H9 (cell line): ENCODE results near the gene MORF4L1. TPM values are rescaled to one million over a fixed set of nuclear protein-coding genes. Genes with fewer than 3 reads are reported as not detected.

Experiments
- DNase-seq: peaks from one replicate; pipeline ENCODE4 v3.0.0-alpha.2; 2017
- H2AFZ ChIP-seq: one replicate; pipeline ENCODE4 v1.6.1; 2013; ENCODE audit warnings: mild to moderate bottlenecking, low read length, control low read depth, moderate library complexity
- H2AK5ac ChIP-seq: 2 replicates; pipeline ENCODE4 v1.6.1; 2013; ENCODE audit warnings: low read length, control low read depth, mixed read lengths; ENCODE audit not compliant: insufficient read length
- H2BK120ac ChIP-seq: one replicate; pipeline ENCODE4 v1.6.1; 2013; ENCODE audit warnings: low read depth, mild to moderate bottlenecking, low read length, control low read depth, inconsistent platforms; ENCODE audit not compliant: poor library complexity, severe bottlenecking
- H2BK12ac ChIP-seq: 2 replicates; pipeline ENCODE4 v1.6.1; 2013; ENCODE audit warnings: low read length, control low read depth, mixed read lengths, low read depth; ENCODE audit not compliant: insufficient read length
- H2BK15ac ChIP-seq: 2 replicates; pipeline ENCODE4 v1.6.1; 2013; ENCODE audit warnings: low read depth, low read length, control low read depth
- H2BK20ac ChIP-seq: one replicate; pipeline ENCODE4 v1.6.1; 2013; ENCODE audit warnings: low read depth, mild to moderate bottlenecking, low read length, control low read depth, inconsistent platforms; ENCODE audit not compliant: poor library complexity, severe bottlenecking
- H2BK5ac ChIP-seq: 2 replicates; pipeline ENCODE4 v1.6.1; 2013; ENCODE audit warnings: low read length, control low read depth, mixed read lengths; ENCODE audit not compliant: insufficient read length
- H3K14ac ChIP-seq: 2 replicates; pipeline ENCODE4 v1.6.1; 2013; ENCODE audit warnings: low read length, control low read depth; ENCODE audit not compliant: insufficient read depth
- H3K18ac ChIP-seq: 2 replicates; pipeline ENCODE4 v1.6.1; 2013; ENCODE audit warnings: low read depth, mild to moderate bottlenecking, mixed read lengths, low read length, control low read depth; ENCODE audit not compliant: insufficient read length
- H3K23ac ChIP-seq: 2 replicates; pipeline ENCODE4 v1.6.1; 2013; ENCODE audit warnings: low read length, control low read depth, mixed read lengths, low read depth; ENCODE audit not compliant: insufficient read length
- H3K23me2 ChIP-seq: 2 replicates; pipeline ENCODE4 v1.6.1; 2013; ENCODE audit warnings: low read depth, mild to moderate bottlenecking, mixed read lengths, low read length, control low read depth; ENCODE audit not compliant: insufficient read length, poor library complexity, severe bottlenecking
- H3K27ac ChIP-seq: 2 replicates; pipeline ENCODE4 v1.5.1; 2013; ENCODE audit warnings: low read length, control low read depth, mixed read lengths, low read depth; ENCODE audit not compliant: insufficient read length
- H3K27me3 ChIP-seq: 2 replicates; pipeline ENCODE4 v1.6.1; 2013; ENCODE audit warnings: low read length, control low read depth, inconsistent platforms; ENCODE audit not compliant: insufficient read depth
- H3K4ac ChIP-seq: 2 replicates; pipeline ENCODE4 v1.6.1; 2013; ENCODE audit warnings: low read depth, mild to moderate bottlenecking, control low read depth, inconsistent platforms, low read length, moderate library complexity
- H3K4me1 ChIP-seq: 2 replicates; pipeline ENCODE4 v1.6.1; 2013; ENCODE audit warnings: low read length, control low read depth, inconsistent platforms; ENCODE audit not compliant: insufficient read depth
- H3K4me2 ChIP-seq: 2 replicates; pipeline ENCODE4 v1.6.1; 2013; ENCODE audit warnings: low read length, control low read depth, mixed read lengths; ENCODE audit not compliant: insufficient read length, insufficient read depth
- H3K56ac ChIP-seq: 2 replicates; pipeline ENCODE4 v1.6.1; 2013; ENCODE audit warnings: low read depth, mild to moderate bottlenecking, mixed read lengths, low read length, control low read depth; ENCODE audit not compliant: insufficient read length
- H3K79me1 ChIP-seq: 2 replicates; pipeline ENCODE4 v1.6.1; 2013; ENCODE audit warnings: low read depth, mild to moderate bottlenecking, moderate library complexity, low read length, control low read depth, inconsistent platforms; ENCODE audit not compliant: insufficient read depth, poor library complexity, severe bottlenecking
- H3K79me2 ChIP-seq: 2 replicates; pipeline ENCODE4 v1.6.1; 2013; ENCODE audit warnings: low read length, control low read depth, inconsistent platforms; ENCODE audit not compliant: insufficient read depth
- H3K9ac ChIP-seq: 2 replicates; pipeline ENCODE4 v1.6.1; 2013; ENCODE audit warnings: low read length, control low read depth, mixed read lengths; ENCODE audit not compliant: insufficient read length; ENCODE audit errors: extremely low read depth
- H3K9me3 ChIP-seq: one replicate; pipeline ENCODE4 v1.6.1; 2013; ENCODE audit warnings: low read depth, low read length, inconsistent platforms; ENCODE audit not compliant: control insufficient read depth
- H3T11ph ChIP-seq: one replicate; pipeline ENCODE4 v1.6.1; 2013; ENCODE audit warnings: mild to moderate bottlenecking, low read length, control low read depth, inconsistent platforms
- H4K20me1 ChIP-seq: one replicate; pipeline ENCODE4 v1.6.1; 2013; ENCODE audit not compliant: control insufficient read depth, insufficient read length, insufficient read depth
- H4K5ac ChIP-seq: 2 replicates; pipeline ENCODE4 v1.6.1; 2013; ENCODE audit warnings: low read depth, mild to moderate bottlenecking, mixed read lengths, low read length, control low read depth; ENCODE audit not compliant: insufficient read length
- H4K8ac ChIP-seq: replicated peaks from 2 replicates; pipeline ENCODE4 v1.6.1; 2013; ENCODE audit warnings: low read length, control low read depth, mixed read lengths, low read depth; ENCODE audit not compliant: insufficient read length
- H4K91ac ChIP-seq: 2 replicates; pipeline ENCODE4 v1.6.1; 2013; ENCODE audit warnings: low read depth, mild to moderate bottlenecking, moderate library complexity, mixed read lengths, low read length, control low read depth; ENCODE audit not compliant: insufficient read length
- H3K27ac Mint-ChIP-seq, 3 experiments: 2 replicates in 2 of 3; 3 replicates in 1 of 3; pipeline ENCODE4 v1.8.0; 2020 to 2021; ENCODE audit warnings: mixed read lengths in 3 of 3, mild to moderate bottlenecking in 1 of 3, moderate library complexity in 1 of 3
- H3K27me3 Mint-ChIP-seq: 2 replicates; pipeline ENCODE4 v1.8.0; 2021; ENCODE audit warnings: low read depth, mild to moderate bottlenecking, moderate library complexity, mixed read lengths
- H3K36me3 Mint-ChIP-seq, 3 experiments: 2 replicates in 2 of 3; 3 replicates in 1 of 3; pipeline ENCODE4 v1.8.0; 2020 to 2021; ENCODE audit warnings: low read depth in 3 of 3, mixed read lengths in 3 of 3; ENCODE audit not compliant: insufficient read depth in 1 of 3
- H3K4me1 Mint-ChIP-seq, 2 experiments: 2 replicates each; pipeline ENCODE4 v1.8.0; 2020; ENCODE audit warnings: mixed read lengths in 2 of 2
- H3K4me3 Mint-ChIP-seq, 2 experiments: 2 replicates in 1 of 2; 3 replicates in 1 of 2; pipeline ENCODE4 v1.8.0; 2020 to 2021; ENCODE audit warnings: mild to moderate bottlenecking in 2 of 2, mixed read lengths in 2 of 2, moderate library complexity in 1 of 2
- H3K9me3 Mint-ChIP-seq, 2 experiments: 2 replicates in 1 of 2; 3 replicates in 1 of 2; pipeline ENCODE4 v1.8.0; 2020; ENCODE audit warnings: mild to moderate bottlenecking in 2 of 2, mixed read lengths in 2 of 2, moderate library complexity in 1 of 2
- WGBS: extraction: QIAGEN DNeasy Blood & Tissue Kit; methylation state at CpG from one replicate; pipeline ENCODE4 v1.1.7; 2013; ENCODE audit warnings: missing lambda C conversion rate, low lambda C conversion rate, mixed read lengths; ENCODE audit not compliant: insufficient read length; ENCODE audit errors: extremely low coverage; 5-methylcytosine and 5-hydroxymethylcytosine counted together
- total RNA-seq: library from RNA; stranded (reverse); gene quantifications from 2 replicates; pipeline ENCODE4 v1.2.1, GENCODE V29; 2021
- TF ChIP-seq, protein P1 (sequence below): fragments of 200-600 bp; sonication (generic); conservative IDR thresholded peaks from 3 replicates; pipeline ENCODE4 v1.8.0; 2021; ENCODE audit warnings: antibody characterized with exemption, mild to moderate bottlenecking

The MORF4L1 gene
- total RNA-seq, 1 experiment from 2014 or later: 544 TPM

DNA sequence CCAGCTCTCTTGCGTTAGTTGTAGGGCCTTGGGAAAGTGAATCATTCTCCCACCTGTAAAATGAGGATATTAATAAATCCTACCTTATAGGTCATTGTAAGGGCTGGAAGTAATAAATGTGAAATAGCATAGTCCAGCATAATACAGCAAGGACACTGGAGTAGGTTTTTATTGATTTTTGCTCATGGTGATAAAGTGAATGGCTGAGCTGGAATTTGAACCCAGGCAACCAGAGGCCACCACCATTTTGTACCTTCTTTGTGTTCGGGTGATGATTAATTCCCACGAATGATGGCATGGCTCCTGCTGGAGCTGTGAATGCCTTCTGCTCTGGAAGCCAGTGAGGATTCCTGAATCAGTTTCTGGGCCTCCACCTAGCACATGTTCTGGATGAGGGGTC is 40.3 kb downstream of the MORF4L1 start:
- H3K4me1 Mint-ChIP-seq: peaks cover 7 to 9% of the 10 kb centered on the region in 2 experiments
- H2BK120ac ChIP-seq: no peak overlapping the region
- H4K8ac ChIP-seq: no peak overlapping the region
- H3K9ac ChIP-seq: no peak overlapping the region
- no peak overlapping the region for H3T11ph ChIP-seq
- no peak overlapping the region for H3K27ac ChIP-seq
- no peaks in the 10 kb centered on the region for H3K4me1 ChIP-seq
- H2AFZ ChIP-seq: no peak overlapping the region
- no peak overlapping the region for H3K18ac ChIP-seq
- TF ChIP-seq, protein P1, sequence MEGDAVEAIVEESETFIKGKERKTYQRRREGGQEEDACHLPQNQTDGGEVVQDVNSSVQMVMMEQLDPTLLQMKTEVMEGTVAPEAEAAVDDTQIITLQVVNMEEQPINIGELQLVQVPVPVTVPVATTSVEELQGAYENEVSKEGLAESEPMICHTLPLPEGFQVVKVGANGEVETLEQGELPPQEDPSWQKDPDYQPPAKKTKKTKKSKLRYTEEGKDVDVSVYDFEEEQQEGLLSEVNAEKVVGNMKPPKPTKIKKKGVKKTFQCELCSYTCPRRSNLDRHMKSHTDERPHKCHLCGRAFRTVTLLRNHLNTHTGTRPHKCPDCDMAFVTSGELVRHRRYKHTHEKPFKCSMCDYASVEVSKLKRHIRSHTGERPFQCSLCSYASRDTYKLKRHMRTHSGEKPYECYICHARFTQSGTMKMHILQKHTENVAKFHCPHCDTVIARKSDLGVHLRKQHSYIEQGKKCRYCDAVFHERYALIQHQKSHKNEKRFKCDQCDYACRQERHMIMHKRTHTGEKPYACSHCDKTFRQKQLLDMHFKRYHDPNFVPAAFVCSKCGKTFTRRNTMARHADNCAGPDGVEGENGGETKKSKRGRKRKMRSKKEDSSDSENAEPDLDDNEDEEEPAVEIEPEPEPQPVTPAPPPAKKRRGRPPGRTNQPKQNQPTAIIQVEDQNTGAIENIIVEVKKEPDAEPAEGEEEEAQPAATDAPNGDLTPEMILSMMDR: no peak
- H4K20me1 ChIP-seq: no peaks in the 10 kb centered on the region
- H3K27me3 ChIP-seq: no peaks in the 10 kb centered on the region
- H3K79me1 ChIP-seq: no peaks in the 10 kb centered on the region
- no peaks in the 10 kb centered on the region for H3K27me3 Mint-ChIP-seq
- no peaks in the 10 kb centered on the region for H3K9me3 Mint-ChIP-seq
- H4K5ac ChIP-seq: no peak overlapping the region
- H4K91ac ChIP-seq: no peak overlapping the region
- no CpG with 5 or more reads among the region's 3 CpGs for whole genome bisulfite sequencing
- H2AK5ac ChIP-seq: no peak overlapping the region
- H2BK12ac ChIP-seq: no peak overlapping the region
- no peak overlapping the region for H3K14ac ChIP-seq
- no peak overlapping the region for H3K4me3 Mint-ChIP-seq
- no peak overlapping the region for H2BK20ac ChIP-seq
- no peak overlapping the region for H2BK15ac ChIP-seq
- no peak overlapping the region for H2BK5ac ChIP-seq
- no peaks in the 10 kb centered on the region for H3K23me2 ChIP-seq
- no peaks in the 10 kb centered on the region for H3K9me3 ChIP-seq
- no peak overlapping the region for H3K4me2 ChIP-seq
- H3K79me2 ChIP-seq: no peaks in the 10 kb centered on the region
- H3K36me3 Mint-ChIP-seq: peaks cover 15 to 47% (median 47%) of the 10 kb centered on the region in 3 experiments; a peak in 6 of 7 replicates
- H3K56ac ChIP-seq: no peak overlapping the region
- DNase-seq: no peak
- no peak overlapping the region for H3K4ac ChIP-seq
- H3K23ac ChIP-seq: no peak overlapping the region
- no peak overlapping the region; a peak in 1 of 7 replicates for H3K27ac Mint-ChIP-seq
